Left forelimb (tissue), 1 donor: ENCODE results near the gene SOCS3.

Experiments used
- DNase-seq: peaks from one replicate; pipeline ENCODE4 v3.0.0-alpha.2; 2018; ENCODE audit warnings: low spot score

The SOCS3 gene

DNA sequence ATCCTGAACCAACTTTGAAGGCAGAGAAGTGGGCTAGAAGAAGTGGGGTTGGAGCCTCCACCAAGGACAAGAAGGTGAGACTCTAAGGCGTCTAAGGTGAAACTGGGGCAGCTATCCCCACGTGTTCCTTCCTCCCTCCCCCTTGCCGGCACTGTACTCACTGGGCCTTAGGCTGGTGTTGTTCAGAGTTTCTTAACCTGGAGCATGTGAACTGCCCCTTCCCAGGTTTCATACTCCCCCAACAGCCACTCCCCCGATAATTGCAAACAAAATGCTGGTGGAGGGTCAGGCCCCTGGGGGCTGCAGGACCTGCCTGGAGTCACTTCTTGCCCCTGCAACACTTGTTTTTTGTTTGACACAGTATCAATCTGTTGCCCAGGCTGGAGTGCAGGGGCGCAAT is 7.3 kb upstream of the SOCS3 start:
- DNase-seq = no peak

DNA sequence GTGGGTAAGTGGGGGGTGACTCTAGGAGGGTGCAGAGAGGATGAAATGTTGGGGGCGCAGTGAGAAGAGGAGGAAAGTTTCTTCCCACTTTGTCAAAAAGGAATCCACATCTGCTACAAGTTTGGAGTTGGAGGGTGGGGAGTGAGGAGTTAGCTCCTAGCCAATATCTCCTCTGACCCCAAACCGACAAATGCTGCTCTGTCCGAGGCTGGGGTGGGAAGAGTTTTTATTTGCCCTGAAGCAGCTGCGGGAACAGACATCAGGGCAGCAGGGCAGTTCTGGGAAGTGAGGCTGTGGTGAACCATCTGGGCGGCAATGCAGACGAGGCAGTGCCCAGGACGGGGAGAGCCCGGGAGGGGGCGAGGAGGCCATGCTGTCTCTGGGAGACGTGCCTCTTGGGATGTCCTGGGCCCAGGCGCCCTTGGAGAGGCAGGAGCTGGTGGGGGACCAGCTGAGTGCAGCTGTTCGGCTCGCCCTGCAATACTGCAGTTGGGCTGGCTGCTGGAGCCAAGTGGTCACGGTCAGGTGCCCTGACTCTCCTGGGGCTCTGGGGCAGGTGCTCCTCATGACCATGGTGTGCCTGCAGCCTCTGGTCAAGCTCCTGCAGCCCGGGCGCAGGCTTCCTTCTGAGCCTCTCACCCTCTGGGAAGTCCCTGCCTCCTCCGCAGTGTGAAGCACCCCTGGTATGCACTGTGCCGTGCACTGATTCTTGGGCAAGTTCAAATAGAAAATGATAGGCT is 6.4 kb upstream of the SOCS3 start:
- DNase-seq = no peak

DNA sequence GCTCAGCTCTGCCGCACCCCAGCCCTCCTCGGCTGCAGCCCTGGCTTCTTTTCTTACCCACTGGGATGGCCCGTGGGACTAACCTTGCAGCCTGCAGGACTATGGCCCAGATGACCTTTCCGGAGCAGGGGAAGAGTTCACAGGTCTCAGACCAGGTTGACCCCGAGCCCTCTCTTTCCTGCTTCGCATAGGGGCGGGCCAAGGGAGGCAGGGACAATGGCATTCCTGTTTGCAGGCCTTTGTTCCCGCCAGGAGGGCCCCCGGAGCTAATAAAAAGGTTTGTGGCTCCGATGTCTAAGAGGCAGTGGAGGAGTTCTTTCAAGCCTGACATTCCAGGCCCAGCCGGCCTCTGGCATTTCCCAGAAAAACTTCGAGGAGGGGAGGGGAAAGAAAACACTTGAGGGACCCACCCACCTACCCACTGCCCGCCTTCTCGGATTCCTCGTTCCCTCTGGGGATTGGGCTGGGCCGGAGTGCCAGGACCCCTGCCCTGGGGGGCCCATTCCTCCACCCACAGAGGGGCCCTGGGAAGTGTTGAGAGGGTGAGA is 5.8 kb upstream of the SOCS3 start:
- DNase-seq = no peak

DNA sequence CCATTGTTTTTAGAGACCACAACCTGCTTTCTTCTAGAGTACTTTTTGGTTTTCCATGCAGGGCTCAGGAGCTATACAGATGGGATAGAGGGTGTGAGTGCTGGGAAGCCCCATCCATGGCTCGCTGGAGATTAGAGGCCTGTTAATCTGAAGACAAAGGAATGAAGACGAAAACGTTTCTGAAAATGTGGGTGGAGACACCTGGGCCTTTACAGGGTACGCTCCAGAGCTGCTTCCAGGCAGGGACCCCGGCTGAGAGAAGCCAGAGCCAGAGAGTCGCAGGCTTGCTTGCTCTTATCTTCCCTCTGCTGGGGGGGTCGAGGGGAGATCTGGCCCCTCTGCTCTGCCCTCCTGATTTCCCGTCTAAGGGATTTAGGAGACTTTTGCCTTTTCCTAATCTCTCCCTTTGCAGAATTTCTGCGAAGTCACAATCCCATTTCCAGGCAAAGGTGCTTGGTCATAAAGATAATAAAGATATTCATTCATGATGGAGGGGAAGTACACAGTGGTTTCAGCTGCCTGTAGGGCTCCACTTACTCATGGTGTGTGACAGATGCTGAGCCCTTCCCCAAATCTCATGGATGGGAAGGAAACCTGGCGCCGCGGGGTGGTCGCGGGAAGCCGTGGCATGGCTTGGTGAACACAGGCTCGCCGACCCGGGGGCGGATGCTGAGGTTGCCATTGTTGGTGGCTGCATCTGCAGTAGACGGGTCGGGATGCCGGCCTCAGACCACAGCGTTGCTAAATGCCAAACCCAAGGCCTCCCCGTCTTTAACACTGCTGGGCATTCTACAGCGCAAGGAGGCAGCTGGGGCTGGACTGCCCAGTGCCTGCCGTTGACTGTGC is 4.8 kb upstream of the SOCS3 start:
- DNase-seq = no peak

DNA sequence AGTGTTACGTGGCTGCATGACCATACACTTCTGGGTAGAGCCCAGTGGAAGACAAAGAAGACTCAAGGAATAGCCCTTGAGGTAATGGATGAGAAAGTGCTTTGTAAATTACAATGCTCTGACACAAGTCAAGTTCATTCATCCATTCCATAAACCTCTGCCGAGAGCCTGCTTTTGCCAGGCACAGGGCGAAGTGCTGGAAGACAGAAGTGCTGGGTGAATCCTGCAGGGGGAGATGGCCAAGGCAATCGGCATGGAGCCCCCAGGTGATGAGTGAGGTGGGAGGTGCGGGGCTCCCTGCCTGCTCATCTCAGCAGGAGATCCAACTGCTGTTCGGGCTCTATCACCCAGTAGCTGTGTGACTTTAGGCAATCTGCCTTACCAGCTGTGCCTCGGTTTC is 2.8 kb upstream of the SOCS3 start:
- no peak for DNase-seq

DNA sequence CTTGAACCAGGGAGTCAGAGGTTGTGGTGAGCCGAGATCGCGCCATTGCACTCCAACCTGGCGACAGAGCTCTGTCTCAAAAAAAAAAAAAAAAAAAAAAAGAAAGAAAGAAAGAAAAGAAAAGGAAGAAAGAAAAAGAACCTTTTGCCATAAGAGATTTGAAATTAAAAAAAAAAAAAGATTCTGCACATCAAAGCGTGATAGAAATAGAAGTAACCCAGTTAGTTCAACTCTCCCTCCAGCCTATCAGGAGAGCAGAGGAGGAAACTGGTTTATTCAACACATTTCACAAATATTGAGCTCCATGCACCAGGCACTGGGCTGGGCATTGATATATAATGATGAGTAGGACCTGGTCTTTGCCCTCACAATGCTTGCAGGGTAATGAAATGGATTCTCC is 2.4 kb upstream of the SOCS3 start:
- no peak for DNase-seq

DNA sequence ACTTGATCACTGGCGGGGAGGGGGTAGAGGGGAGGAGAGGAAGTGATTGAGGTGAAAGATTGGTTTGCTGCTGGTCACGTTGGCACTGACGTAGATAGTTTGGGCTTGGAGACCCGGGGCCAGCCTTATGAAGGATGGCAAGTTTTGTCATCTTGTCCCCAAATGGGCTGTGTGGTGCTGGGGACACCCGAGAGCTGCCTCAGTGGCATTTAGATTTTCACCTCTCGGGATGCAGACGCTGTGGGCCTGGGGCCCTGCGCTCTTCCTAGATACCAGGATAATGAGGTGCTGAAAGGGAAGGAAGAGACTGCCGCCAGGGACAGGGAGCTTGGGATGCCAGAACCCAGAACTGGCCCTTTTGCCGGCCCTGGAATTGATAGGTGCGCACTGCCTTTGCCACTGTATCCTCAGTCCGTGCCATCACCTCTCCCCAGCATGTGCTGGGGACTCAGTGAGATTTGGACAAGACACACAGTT is 1.4 kb upstream of the SOCS3 start:
- DNase-seq = peak; percentile 53

DNA sequence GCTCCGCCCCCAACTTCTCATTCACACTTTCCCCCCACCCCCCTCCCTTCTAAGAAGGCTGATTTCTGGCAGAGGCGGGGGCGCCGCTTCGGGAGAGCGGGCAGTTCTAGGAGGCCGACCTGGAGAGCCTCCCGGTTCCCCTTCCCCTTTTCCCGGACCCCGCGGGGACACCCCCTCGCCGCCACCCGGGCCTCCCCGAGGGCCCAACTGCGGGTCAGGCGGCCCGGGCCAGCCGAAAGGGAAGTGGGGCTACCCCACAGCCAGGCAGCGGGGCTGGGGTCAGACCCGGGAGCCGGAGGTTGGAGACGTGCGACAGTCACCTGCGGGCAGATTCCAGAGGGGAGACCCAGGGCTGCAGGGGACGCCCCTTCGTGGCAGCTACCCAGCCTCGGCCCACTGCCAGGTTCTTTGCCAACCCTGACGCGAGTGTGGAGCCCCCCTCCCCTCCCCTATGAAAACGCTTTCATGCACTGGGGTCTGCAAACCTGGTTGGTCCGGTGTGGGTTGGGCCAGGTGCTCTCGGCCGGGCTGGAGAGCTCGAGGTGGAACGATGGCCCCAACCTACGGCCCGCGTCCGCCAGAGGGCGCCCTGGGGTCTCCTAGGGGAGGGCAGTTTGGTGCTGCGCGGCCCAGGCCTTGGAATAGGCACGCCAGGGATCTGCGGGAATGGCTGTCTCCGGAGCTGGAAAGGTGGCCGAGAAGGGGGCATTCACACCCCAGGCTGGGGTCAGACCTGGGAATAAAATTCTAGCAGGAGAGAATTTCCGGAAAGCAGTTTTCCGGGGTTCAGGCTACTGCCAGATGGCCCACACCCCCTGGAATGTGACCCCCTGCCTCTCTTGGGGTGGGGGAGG is 721 bp upstream of the SOCS3 start:
- peak; percentile 91 for DNase-seq

DNA sequence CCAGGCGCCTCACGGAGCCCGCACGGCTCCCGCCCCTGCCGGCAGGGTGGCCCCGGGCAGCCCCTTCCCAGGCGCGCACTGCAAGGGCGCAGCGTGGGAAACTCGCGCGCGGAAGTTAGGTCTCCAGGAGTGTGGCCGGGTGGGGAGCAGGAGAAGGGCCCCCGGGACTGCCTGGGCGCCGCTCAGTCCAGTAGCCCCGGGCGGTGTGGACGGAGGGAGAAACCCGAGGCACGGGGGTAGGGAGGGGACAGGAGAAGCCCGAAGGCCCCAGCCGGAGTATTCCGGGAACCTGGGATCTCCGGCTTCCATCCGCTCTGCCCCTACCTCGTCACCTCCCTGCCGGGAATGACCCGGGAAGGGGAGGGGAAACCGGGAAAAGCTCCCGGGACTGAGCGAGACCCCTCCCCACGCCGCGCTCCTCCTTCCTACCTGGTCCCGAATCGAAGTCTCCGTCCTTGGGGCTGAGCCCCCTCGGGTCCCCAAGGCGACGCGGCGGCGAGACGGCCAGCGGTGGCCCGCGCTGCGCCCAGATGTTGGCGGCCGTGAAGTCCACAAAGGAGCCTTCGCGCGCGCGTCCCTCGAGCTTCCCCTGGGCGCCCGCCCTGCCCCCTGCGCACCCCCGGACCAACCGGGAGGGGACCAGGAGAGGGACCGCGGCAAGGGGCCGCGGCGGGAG is 418 bp downstream of the SOCS3 start:
- DNase-seq = peak; percentile 86

DNA sequence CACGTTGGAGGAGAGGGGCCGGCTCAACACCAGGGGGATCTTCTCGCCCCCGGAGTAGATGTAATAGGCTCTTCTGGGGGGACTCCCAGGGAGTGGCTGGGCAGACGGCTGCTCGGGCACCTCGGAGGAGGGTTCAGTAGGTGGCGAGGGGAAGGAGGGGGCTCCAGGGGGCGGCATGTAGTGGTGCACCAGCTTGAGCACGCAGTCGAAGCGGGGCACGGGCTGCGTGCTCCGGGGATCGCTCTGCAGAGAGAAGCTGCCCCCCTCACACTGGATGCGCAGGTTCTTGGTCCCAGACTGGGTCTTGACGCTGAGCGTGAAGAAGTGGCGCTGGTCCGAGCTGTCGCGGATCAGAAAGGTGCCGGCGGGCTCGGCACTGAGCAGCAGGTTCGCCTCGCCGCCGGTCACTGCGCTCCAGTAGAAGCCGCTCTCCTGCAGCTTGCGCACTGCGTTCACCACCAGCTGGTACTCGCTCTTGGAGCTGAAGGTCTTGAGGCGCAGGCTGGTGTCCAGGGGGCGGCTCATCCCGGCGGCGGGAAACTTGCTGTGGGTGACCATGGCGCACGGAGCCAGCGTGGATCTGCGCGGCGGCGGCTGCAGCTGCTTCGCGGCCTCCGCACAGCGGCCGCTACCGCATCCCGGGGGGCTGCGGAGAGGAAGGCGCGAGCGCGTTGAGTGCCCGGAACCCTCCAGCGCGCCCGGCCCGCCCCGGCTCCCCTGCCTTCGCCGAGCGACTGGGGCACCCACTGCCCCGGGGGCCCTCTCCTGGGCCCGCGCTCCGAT is 1.1 kb downstream of the SOCS3 start:
- DNase-seq = peak; percentile 72

DNA sequence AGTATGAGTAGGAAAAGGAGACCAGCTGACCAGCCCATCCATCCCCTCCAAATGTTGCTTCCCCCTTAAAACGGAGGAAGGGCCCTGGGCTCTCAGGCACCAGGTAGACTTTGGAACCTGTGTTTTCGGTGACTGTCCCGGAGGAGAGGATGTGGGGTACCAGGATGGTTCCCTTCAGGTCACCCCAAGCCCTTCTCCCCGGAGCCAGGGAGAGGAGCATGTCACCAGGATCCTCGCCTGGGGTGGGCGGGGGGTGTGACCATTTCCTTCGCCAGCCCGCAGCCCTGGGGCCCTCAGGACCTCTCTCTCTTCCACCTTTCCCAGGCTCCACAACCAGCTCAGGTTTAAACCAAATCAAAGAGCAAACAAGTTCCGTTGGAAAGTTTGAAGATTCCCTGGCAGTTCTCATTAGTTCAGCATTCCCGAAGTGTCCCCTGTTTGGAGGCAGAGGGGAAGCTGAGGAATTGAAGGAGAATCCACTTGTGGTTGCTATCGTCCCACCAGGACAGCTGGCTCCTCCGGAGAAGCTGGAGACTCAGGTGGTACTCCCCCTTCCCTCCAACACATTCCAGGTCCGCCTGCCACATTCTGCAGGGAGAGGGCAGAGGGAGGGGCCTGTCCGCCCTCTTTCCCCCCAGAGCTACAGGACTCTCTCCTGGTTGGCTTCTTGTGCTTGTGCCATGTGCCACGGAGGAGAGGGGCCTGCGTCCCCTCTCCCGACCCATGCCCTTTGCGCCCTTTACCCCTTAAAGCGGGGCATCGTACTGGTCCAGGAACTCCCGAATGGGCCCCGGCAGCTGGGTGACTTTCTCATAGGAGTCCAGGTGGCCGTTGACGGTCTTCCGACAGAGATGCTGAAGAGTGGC is 2.0 kb downstream of the SOCS3 start:
- DNase-seq = peak; percentile 65

DNA sequence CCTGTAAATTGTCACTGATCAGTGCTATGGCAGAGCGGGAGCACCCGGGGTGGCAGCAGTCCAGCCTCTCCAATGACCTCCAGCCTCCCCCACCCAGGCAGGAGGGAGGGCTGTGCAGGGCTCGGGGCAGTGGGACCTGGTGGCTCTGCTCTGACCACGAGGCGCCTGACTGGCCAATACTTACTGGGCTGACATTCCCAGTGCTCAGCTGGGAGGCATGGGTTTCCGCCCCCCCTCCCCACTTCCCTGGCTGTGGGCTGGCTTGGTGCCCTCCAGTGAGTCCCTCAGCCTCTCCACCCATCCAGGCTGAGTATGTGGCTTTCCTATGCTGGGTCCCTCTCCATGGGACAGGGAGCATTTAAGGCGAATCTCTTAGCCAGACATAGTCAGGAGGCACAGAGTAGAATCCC is 2.7 kb downstream of the SOCS3 start:
- DNase-seq = no peak

DNA sequence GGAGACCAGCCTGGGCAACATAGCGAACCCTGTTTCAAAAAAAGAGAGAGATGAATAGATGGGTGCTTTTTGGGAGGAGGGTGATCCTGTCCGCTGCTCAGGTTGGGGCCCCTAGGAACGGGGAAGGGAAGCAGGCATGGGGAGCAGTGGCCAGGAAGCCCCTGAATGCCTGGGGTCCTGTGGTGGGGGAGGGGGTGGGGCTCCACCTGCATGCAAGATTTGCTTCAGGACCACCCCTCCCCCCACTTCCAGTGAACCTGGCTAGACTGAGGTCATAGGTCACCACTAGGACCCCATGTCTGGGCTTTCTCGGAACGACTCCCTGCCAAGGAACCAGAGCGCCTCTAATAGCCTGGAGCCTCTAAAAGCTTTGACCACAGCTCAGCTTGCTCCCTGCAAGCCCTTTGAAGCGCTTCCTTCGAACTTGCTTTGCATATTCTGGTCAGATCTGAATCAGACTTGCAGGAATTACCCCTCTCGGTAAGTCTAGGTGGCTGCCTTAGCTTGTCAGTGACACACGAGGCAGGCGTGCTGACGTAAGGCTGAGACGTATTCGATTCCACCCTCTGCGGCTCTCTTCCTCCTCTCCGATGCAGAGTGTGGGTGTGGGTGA is 3.7 kb downstream of the SOCS3 start:
- DNase-seq = no peak

DNA sequence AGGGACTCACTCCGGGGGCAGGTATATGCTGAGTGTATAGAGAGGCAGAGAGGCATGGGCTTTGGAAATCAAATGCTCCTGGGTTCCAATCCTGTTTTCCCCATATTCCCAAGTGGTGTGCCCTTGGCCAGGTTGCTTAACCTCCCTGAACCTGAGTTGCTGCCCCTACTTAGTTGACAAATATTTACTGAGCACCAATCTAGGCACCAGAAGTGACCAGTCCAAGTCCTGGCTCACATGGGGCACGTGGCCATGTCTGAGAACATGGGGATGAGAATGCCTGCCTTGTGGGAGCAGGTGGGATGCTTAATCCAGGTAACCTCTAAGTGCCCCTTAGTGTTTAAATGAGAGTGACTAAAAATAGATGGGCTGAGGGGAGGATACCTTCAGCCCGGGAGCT is 4.2 kb downstream of the SOCS3 start:
- DNase-seq = no peak

DNA sequence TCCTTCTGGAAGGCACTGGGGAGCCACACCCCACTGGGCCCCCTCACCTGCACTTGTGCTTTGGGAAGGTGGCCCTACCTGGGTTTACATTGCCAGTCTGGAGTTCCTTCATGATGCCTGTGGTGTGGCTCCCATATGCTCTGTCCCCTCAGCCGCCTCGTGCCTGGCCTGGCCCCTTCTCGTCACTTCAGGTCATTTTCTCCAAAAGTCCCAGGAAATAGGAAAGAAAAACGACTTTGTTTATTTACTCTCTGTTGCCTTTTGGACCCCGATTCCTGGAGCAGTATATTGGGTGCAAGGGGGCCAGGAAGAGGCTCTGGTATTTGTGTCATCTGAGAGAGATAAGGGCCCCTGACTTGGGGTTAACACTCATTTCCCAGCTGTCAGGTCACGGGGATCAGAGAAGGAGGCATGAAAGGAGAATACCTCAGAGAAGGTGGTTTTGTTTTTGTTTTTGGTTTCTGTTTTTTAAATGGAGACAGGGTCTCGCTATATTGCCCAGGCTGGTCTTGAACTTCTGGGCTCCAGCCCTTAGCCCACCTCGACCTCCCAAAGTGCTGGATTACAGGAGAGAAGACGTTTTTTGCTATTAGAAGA is 4.7 kb downstream of the SOCS3 start:
- no peak for DNase-seq

DNA sequence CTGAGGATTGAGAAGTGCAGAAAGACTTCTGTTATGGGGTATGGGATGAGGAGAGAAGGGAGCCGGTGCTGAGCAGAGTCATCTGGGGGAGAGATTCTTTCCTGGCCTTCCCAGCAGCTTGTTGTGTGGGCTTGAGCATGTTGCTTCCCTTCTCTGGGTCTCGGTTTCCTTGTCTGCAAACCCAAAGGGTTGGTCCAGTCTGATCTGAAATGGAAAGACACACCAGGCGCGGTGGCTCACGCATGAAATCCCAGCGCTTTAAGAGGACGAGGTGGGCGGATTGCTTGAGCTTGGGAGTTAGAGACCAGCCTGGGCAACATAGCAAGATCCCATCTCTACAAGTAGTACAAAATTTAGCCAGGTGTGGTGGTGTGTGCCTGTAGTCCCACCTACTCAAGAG is 6.0 kb downstream of the SOCS3 start:
- no peak for DNase-seq

DNA sequence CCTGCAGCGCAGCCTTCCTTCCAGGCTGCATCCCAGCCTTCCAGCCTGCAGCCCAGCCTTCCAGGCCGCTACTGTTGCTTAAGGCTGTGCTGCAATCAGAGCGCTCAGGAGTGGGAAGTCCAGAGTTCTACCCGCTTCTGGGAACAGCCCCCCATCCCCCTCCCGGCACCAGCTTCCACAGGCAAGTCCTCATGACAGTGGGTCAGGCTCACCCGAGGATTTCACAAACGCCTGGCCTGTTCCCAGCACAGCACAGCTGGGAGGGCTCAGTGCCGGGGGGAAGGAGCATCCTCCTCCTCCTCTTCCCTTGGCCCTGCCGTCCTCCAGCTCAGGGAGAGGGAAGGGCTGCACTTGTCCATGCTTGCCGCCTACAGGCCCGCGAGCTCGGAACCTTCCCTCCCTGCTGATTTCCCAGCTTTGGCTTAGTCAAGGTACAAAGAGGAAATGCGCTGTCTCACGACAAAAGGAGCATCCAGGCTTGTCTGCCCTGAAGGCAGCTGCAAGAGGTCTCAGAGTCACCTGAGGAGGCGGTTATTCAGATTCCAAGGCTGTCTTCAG is 8.3 kb downstream of the SOCS3 start:
- peak; percentile 88 for DNase-seq

DNA sequence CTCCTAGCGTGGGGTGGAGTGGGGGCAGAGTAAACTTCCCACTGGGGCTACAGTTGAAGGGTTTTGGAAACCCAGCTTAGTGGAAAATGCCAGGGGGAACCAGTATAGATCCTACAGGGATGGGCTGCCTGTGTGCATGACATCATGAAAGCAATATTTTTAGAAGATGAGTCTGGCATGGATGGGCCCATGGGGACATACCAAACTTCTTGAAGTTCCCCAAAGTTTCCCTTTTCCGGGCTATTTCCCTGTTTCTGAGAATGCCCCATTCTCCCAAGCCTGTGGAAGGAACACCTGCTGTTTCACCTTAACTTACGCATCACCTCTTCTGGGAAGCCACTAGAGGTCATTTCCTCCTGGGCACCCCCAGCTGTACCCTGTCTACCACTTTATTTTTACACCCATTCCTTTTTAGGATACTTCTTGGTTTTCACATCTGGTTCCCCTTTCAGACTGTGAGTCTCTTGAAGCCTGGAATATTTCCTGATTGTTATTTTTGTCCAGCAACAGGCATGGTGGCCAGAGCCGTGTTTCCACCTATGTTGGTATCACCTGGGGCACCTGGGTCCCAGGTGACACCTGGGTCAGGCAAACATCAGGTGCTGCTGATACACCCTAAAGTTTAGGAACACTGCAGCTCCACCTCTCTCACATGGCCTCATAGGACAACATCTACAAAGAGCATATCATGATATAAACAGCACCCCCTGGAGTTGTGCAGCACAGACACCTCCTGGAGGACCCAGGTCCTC is 9.8 kb downstream of the SOCS3 start:
- no peak for DNase-seq
